ENCODE results near the gene MEF2C.

MEF2C gene

DNA sequence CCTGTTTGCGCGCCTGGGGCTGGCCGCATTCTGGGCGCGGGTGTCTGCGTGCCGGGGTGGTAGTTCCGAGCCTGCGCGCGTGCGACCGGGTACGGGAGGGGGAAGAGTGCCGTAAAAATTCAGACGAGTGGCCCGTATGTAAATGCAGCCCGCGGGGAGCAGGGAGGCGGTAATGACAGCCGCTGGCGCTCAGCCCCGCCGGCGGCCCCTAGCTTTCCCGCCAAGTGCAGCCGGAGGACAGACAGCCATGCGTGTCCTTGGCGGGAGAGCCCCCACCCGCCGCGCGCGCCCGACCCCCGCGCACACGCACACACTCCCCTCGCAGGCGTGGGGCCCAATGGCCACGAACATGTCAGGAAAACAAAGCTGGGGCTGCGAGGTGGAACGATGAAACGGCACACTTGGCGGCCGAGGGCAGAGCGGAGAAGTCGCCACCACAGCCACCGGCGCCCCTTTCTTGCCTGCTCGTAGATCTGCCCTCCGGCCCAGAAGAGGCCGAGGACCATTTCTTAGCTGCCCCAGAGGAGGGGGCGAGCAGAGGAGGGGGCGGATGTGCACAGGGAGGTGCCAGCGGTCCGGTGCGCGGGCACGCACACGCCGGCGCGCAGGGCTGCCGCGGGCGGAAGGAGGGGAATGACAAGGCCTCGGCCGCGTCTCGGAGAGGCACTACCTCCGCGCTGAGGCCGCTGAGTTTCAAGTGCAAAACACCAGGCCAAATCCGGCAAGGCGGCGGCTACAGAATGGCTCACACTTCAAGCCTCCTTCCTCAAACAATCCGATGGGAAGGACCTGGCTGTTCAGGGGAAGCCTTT, 208.4 kb downstream of the MEF2C start:
- DNase-seq (ENCODE audit: low spot score): peak; percentile 90

DNA sequence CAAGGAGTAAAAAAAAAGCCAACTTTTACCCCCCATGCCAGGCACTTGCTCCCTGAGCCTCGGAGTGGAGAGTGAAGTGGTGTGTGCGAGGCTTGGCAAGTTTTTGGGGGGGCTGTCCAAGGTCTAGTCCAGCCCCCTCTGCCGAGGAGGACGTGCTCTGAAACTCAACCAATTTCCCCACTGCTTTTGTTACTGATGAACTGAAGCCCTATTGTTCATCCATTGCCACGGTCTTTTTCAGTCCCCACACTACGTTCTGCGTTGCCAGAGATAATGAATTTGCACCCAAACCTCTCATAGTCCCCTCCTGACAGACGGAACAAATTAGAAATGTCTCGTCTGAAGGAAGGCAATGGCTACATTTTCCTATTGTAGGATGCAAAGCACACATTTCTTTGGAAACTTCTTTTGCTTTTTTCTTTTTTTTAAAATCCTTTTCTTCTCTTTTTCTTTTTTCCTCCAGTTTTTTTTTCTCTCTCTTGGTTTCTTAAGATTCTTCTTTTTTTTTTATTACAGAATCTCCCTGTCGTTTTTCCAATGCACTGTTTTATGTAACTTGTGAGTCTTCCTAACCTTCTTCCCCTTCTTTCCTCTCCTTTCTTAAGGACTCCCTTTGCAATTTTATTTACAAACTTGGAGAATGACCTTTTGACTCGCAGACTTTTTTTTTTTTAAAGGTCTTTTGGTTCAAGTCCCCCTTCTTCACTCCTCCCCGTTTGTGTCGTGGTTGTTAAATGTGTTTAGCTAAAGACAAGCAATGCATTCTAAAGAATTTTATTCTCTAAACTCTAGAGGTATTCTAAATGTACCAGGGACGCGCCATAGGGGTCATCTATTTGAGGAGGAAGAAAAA, 209.5 kb downstream of the MEF2C start:
- peak; percentile 96 for DNase-seq (ENCODE audit: low spot score)

GRCh38 chr5:88672644-88673252, 210.2 kb downstream of the MEF2C start:
- DNase-seq (ENCODE audit: low spot score): no peak

DNA sequence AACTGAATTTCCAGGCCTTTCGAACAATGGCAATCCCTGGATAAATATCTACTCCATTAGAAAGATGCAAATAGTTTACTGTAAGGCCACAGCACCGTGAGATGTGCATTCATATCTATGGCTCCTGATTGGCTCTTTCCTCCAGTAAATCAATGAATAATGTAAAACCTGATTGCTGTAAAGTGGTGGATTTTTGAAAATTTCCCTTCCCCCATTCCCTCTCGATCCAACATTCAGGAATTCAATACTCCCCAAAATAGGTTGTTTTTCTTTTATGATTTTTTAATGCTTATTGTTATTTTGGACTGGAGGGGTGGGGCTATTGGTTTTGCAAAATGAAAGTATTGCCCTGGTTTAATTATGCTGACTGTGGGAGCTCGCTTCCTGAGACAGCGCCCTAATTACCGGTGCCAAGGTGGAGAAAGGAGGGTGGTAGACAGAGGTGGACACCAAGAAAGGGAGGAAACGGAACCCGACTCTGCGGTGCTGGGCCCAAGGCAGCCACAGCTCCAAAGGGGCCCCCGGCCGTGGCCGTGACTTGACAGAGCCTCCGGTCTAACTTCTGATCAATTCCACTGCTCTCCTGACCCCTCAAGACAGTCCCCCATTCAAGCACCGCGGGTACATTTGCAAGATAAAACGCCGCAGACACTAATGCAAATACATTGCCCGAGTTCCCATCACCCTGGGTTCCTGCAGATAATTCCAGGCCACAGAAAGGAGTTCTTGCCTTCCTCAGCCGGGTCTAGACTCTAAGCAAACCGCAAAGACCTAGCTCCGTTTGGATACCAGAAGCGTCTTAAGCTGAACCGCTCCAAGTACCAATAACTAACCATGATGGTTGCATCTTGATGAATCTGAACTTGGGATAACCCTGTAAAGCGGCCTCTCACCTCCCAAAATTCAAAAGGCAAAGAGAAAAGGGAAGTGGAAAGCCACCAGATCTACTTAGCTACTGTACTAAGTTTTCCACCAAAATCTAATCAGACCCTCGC, 211.2 kb downstream of the MEF2C start:
- peak; percentile 49 for DNase-seq (ENCODE audit: low spot score)

DNA sequence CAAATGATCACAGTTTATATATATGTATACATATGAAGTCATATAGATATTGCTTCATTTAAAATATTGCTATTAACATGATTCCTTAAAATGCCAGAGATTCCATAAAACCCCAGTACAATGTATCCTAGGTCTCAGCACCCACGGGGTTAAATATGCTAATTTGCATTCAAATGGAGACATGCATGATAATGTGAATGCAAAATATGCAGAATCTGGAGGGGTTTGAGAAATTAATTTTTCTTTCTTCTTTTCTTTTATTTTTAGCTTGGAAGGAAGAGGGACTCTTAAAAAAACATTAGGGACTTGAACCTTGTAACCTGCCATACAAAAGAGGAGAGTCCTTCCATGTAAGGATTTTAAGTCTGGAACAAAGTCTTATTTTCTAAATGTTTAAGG, 211.9 kb downstream of the MEF2C start:
- DNase-seq (ENCODE audit: low spot score): no peak

DNA sequence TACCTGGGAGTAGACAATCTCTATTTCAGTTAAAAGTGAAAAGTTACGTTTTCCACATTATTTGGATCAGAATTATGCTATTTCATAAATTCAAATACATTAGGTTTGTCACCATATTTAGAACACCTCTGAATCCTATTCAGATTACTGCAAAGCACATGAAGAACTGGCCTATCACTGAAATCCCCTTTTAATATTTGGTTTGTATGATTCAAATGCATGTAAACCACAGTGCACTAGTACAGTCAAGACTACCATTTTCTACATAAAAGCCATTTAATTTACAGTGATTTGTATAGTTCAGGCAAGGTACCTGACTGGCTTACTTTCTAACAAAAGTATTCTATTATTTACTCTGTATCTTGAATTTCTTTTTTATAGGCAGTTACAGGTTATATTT, 212.5 kb downstream of the MEF2C start:
- DNase-seq (ENCODE audit: low spot score): no peak

GRCh38 chr5:88669371-88670050, 213.5 kb downstream of the MEF2C start:
- DNase-seq (ENCODE audit: low spot score): no peak

DNA sequence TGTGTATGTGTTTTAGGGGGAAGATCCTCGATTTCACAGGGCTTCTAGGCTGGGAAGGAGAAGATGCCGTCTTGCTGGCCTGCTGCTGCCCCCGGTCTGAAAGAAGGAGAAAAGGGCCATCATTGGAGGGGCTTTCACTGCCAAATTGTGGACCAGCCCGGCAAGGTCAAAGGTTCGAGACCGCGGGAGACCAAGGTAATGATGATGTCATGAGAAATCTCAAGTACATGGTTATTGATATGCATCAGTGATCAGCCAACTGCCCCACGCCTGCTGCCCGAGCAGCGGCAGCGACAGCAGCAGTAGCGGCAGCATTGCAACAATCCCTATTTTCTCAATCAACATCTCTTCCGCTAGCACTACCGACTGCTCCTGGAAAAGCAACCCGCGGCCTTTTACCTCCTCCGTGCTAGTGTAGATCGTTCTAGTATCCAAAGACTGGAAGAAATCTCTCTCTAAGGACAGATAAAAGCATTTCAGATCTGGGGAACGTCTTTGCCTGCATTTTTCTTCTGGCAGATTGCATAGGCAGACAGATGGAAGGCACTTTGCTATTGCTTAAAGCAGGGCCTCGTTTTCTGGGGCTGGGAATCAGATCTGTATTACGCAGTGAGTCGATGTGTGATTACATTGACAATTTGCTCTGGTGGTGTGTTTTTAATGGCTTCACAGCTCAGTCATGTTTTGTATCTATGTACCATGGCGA, 215.3 kb downstream of the MEF2C start:
- DNase-seq (ENCODE audit: low spot score): peak; percentile 53
